HEK293T (cell line): ENCODE data around the gene HOXA9.

Experiments used
- FOXM1 ChIP-seq: fragments of 450-650 bp; IDR thresholded peaks from 2 replicates; pipeline ENCODE4 v1.6.1; 2017; ENCODE audit warnings: mild to moderate bottlenecking, borderline replicate concordance
- ZNF384 ChIP-seq: fragments of 450-650 bp; IDR thresholded peaks from 2 replicates; pipeline ENCODE4 v1.6.1; 2016

DNA sequence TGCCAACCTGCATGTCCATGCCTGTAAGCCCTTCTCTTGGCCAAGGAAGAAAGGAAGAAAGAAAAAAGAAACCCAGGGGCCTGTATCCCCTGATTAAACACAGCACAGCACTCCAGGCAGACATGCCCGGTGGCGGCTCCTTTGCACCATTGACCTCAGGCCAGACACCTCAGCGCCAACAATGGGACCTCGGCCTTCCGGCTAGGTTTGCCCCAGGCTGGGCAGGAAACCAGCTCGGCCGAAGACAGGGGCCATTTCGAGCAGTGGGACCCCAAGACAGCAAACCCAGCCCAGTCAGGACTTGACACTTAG is 5.9 kb upstream of the HOXA9 start:
- TF ChIP-seq FOXM1: no peak
- TF ChIP-seq ZNF384: no peak
